SU-DHL-6 (cell line): ENCODE measurements around the gene ADSS1.

Source experiments
- H2AFZ ChIP-seq: fragments of 200-600 bp; sonication (generic); 2 replicates; pipeline ENCODE4 v1.6.1; 2014; ENCODE audit warnings: low read depth, mild to moderate bottlenecking, moderate library complexity, mixed read lengths, antibody characterized with exemption, low read length; ENCODE audit not compliant: severe bottlenecking
- H3F3A ChIP-seq: fragments of 200-600 bp; shearing (Covaris generic); 2 replicates; pipeline ENCODE4 v1.6.0; 2016; ENCODE audit warnings: antibody characterized with exemption, mild to moderate bottlenecking; ENCODE audit not compliant: insufficient read depth
- H3K27ac ChIP-seq: fragments of 200-600 bp; sonication (generic); 2 replicates; pipeline ENCODE4 v1.5.1; 2016; ENCODE audit warnings: low read depth, mild to moderate bottlenecking, low read length, moderate library complexity, mixed read lengths
- H3K27me3 ChIP-seq: fragments of 200-600 bp; sonication (generic), shearing (Covaris generic); 2 replicates; pipeline ENCODE4 v1.6.0; 2014; ENCODE audit warnings: mild to moderate bottlenecking, low read length
- H3K36me3 ChIP-seq: fragments of 200-600 bp; sonication (generic); 2 replicates; pipeline ENCODE4 v1.6.1; 2014; ENCODE audit warnings: mild to moderate bottlenecking, low read length, mixed read lengths
- H3K4me2 ChIP-seq: fragments of 300-600, 200-600 bp; shearing (Covaris generic), sonication (generic); 2 replicates; pipeline ENCODE4 v1.6.0; 2014; ENCODE audit warnings: low read length, low read depth, mild to moderate bottlenecking; ENCODE audit not compliant: poor library complexity, severe bottlenecking
- H3K4me3 ChIP-seq: fragments of 200-600 bp; sonication (generic); 2 replicates; pipeline ENCODE4 v1.5.1; 2014; ENCODE audit warnings: antibody characterized with exemption, low read length, mild to moderate bottlenecking, mixed read lengths; ENCODE audit not compliant: insufficient read depth, poor library complexity, severe bottlenecking
- H3K79me2 ChIP-seq: fragments of 200-600 bp; sonication (generic); 2 replicates; pipeline ENCODE4 v1.6.1; 2014; ENCODE audit warnings: mild to moderate bottlenecking, low read length, moderate library complexity; ENCODE audit not compliant: insufficient read depth
- H3K9ac ChIP-seq: fragments of 200-600 bp; sonication (generic); 2 replicates; pipeline ENCODE4 v1.7.0; 2014; ENCODE audit warnings: mild to moderate bottlenecking, low read length
- H3K9me2 ChIP-seq: fragments of 200-600 bp; sonication (generic); replicated peaks from 2 replicates; pipeline ENCODE4 v1.6.1; 2014; ENCODE audit warnings: low read length; ENCODE audit not compliant: insufficient read depth
- H3K9me3 ChIP-seq: fragments of 200-600 bp; sonication (generic); 2 replicates; pipeline ENCODE4 v1.6.1; 2014; ENCODE audit warnings: low read length, mixed read lengths; ENCODE audit not compliant: insufficient read depth
- H4K20me1 ChIP-seq: fragments of 200-600 bp; sonication (generic); 2 replicates; pipeline ENCODE4 v1.6.1; 2014; ENCODE audit warnings: low read depth, mild to moderate bottlenecking, antibody characterized with exemption, low read length, moderate library complexity, mixed read lengths
- CTCF ChIP-seq: fragments of 200-600 bp; sonication (generic); IDR thresholded peaks from one replicate; pipeline ENCODE4 v1.5.1; 2017; ENCODE audit warnings: antibody characterized with exemption, mild to moderate bottlenecking, low read length, moderate library complexity; ENCODE audit not compliant: insufficient read depth, poor library complexity, severe bottlenecking
- EZH2phosphoT487 ChIP-seq: fragments of 200-600 bp; sonication (generic), shearing (Covaris generic); conservative IDR thresholded peaks from 2 replicates; pipeline ENCODE4 v1.6.1; 2018; ENCODE audit warnings: mild to moderate bottlenecking, antibody characterized with exemption, low read length, moderate library complexity, mixed read lengths

The ADSS1 gene

GRCh38 chr14:104689109-104689880 lies 34.7 kb upstream of the ADSS1 start, which contains the start of gene INF2:
Gene INF2, plus strand, starts transcription at chr14:104689618. Its CDS starts 11,748 bp downstream, at chr14:104701366.
- no peaks in the 10 kb centered on the region for H3K27me3 ChIP-seq
- H3K4me2 ChIP-seq: peak within 1 kb of the TSS; percentile 71
- no peak within 1 kb of the TSS for H3K27ac ChIP-seq
- TF ChIP-seq EZH2phosphoT487: no peak
- TF ChIP-seq CTCF: no peak
- peak within 1 kb of the TSS; percentile 66 for H2AFZ ChIP-seq
- no peaks in the 10 kb centered on the region for H3K36me3 ChIP-seq
- no peaks in the 10 kb centered on the region for H3F3A ChIP-seq
- peak within 1 kb of the TSS; percentile 93 for H3K4me3 ChIP-seq
- no peaks in the 10 kb centered on the region for H3K9me2 ChIP-seq
- H3K9ac ChIP-seq: peak within 1 kb of the TSS; percentile 72
- no peaks in the 10 kb centered on the region for H3K9me3 ChIP-seq
- H4K20me1 ChIP-seq: no peaks in the 10 kb centered on the region
- H3K79me2 ChIP-seq: peaks cover 23% of the 10 kb centered on the region; the same call in 1 of the 2 replicates

DNA sequence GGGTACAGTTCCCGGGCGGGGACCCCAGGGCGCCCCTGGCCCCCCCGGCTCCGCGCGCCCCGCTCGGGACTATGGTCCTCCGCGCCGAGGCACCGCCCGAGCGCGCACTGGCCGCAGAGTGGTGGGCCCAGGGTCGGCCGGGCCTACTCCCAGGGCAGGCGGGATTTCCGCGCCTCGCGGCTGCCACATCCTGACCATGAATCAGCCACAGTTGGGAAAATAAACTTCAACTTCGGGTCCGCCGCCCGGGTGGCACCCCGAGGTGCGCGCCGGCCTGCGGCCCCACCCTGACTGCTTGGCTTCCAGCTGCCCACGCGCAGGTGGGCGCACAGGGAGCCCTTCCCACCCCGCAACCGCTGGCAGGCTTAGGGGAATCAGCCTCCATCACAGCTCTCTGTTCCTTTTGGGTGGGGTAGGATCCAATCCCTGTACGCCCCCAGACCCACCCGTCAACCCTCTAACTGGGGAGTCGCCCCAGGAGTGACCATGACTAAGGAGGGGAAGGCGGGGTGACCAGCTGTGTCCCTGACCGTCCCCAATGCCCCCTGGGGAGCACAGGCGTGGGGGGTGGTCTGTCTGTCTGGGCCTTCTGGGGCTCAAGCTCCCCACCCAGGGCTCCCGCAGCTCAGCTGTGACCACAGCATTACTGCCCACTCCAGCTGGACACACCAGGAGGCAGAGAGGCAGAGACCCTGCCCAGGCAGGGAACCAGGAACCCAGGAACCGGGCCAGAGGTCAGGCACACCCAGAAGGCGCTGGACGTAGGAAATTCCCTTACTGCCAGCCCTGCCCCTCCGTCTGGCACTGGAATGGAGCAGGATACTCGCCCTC lies 33.9 kb upstream of the ADSS1 start:
- H3K4me2 ChIP-seq: peak overlapping the region; percentile 71
- H3K9me2 ChIP-seq: no peaks in the 10 kb centered on the region
- H3K27me3 ChIP-seq: no peaks in the 10 kb centered on the region
- TF ChIP-seq CTCF: no peak
- no peak for TF ChIP-seq EZH2phosphoT487
- H3K36me3 ChIP-seq: no peaks in the 10 kb centered on the region
- no peaks in the 10 kb centered on the region for H3K9me3 ChIP-seq
- H3F3A ChIP-seq: no peaks in the 10 kb centered on the region
- H4K20me1 ChIP-seq: no peaks in the 10 kb centered on the region
- H2AFZ ChIP-seq: peak overlapping the region; percentile 66
- peaks cover 23% of the 10 kb centered on the region; the same call in 1 of the 2 replicates for H3K79me2 ChIP-seq
- no peak overlapping the region for H3K27ac ChIP-seq
- H3K9ac ChIP-seq: peak overlapping the region; percentile 72
- H3K4me3 ChIP-seq: peak overlapping the region; percentile 93

DNA sequence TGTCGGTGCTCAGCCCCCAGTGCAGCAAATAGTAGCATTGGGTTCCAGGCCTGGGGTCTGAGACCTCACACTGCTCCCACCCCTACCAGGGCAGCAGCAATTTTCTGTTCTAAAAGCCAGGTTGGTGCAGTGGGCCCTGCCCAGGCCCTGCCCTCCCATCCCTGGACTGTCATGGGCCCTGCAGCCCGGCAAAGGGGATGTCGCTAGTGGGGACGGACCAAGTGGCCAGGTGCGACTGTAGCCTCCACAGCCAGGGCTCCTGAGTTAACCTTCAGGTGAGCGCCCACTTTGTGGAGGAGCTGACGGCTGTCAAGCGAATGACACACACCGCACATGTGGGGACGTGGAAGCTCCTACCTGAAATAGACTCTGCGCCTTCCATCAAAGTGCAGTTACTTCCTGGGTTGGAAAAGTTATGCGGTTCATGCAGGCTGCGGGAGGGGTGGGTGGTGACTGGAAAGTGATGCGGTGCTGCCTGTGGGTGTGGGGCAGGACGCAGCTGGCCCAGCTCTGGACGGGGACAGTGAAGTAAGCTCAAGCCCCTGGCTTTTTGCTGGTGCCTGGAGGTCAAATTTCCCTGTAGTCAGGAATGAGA lies 33.1 kb upstream of the ADSS1 start:
- H3F3A ChIP-seq: no peaks in the 10 kb centered on the region
- H4K20me1 ChIP-seq: no peaks in the 10 kb centered on the region
- no peak overlapping the region for H3K4me3 ChIP-seq
- H2AFZ ChIP-seq: no peak overlapping the region
- H3K9me2 ChIP-seq: no peaks in the 10 kb centered on the region
- peak overlapping the region; percentile 72 for H3K9ac ChIP-seq
- H3K9me3 ChIP-seq: no peaks in the 10 kb centered on the region
- peak overlapping the region; percentile 71 for H3K4me2 ChIP-seq
- H3K27ac ChIP-seq: no peak overlapping the region
- no peaks in the 10 kb centered on the region for H3K36me3 ChIP-seq
- H3K27me3 ChIP-seq: no peaks in the 10 kb centered on the region
- peaks cover 23% of the 10 kb centered on the region; the same call in 1 of the 2 replicates for H3K79me2 ChIP-seq
- no peak for TF ChIP-seq CTCF
- TF ChIP-seq EZH2phosphoT487: no peak
